Activated CD8-positive, alpha-beta T cell treated with anti-CD3 and anti-CD28 coated beads for 36 hours (primary cell): ENCODE results near the gene AFF2. TPM values are rescaled to one million over a fixed set of nuclear protein-coding genes. Genes with fewer than 3 reads are reported as not detected.

Experiments used
- ATAC-seq: fragments of 200-7000 bp; cut with Tn5 transposase; one replicate; pipeline ENCODE4 v1.10.0; 2021; ENCODE audit warnings: mild to moderate bottlenecking, moderate library complexity
- CTCF ChIA-PET: fragments of 350-600 bp; sonication (Branson Sonifier 250); formaldehyde crosslinking; loops from one replicate; lab custom pipeline; 2021; ENCODE audit warnings: antibody characterized with exemption; lab: Charles Lee
- POLR2A ChIA-PET: fragments of 350-600 bp; sonication (Branson Sonifier 250); formaldehyde crosslinking; loops from one replicate; lab custom pipeline; 2021; ENCODE audit warnings: antibody characterized with exemption; lab: Charles Lee
- DNase-seq: peaks from one replicate; pipeline ENCODE4 v3.0.0-alpha.2; 2020
- H3K27ac Mint-ChIP-seq: one replicate; pipeline ENCODE4 v1.8.0; 2021; ENCODE audit warnings: mild to moderate bottlenecking, mixed read lengths
- H3K27me3 Mint-ChIP-seq: one replicate; pipeline ENCODE4 v1.8.0; 2021; ENCODE audit warnings: mixed read lengths
- H3K36me3 Mint-ChIP-seq: one replicate; pipeline ENCODE4 v1.8.0; 2021; ENCODE audit warnings: low read depth, mixed read lengths
- H3K4me1 Mint-ChIP-seq: one replicate; pipeline ENCODE4 v1.8.0; 2021; ENCODE audit warnings: low read depth, mixed read lengths
- H3K4me3 Mint-ChIP-seq: one replicate; pipeline ENCODE4 v1.8.0; 2021; ENCODE audit warnings: mild to moderate bottlenecking, moderate library complexity, mixed read lengths
- H3K9me3 Mint-ChIP-seq: one replicate; pipeline ENCODE4 v1.8.0; 2021; ENCODE audit warnings: mixed read lengths
- intact Hi-C: fragments of 100-400 bp; cut with micrococcal nuclease; formaldehyde crosslinking; loops from one replicate; pipeline ENCODE4 v1.10.0; 2022
- total RNA-seq, 2 experiments: library from RNA; stranded (reverse); gene quantifications; one replicate each; pipeline ENCODE4 v1.2.3, GENCODE V29; 2021
- TF ChIP-seq, protein P1 (sequence below): fragments of 200-600 bp; IDR thresholded peaks from one replicate; pipeline ENCODE4 v1.8.0; 2022; ENCODE audit warnings: antibody characterized with exemption, mild to moderate bottlenecking

Gene AFF2
- total RNA-seq, 2 experiments from 2014 or later: 1.3 to 1.7 TPM

DNA sequence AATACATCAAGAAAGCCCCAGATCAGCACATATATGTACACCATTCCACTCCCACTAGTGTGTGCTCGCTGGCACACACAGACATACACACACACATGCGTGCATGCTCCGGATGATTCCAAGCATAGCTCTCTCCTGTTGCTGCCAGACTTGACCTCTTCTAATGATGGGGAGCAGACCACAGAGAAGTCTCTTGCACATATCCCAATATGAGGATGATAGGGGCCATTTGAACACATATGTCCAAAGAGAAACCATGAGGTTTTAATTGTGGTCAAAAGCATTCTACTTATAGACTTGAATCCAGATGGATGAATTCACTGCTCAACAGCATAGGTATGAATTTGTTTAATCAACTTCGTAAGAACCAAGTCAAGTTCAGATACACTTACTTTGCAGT is 214.9 kb downstream of the AFF2 start:
- TF ChIP-seq, protein P1, sequence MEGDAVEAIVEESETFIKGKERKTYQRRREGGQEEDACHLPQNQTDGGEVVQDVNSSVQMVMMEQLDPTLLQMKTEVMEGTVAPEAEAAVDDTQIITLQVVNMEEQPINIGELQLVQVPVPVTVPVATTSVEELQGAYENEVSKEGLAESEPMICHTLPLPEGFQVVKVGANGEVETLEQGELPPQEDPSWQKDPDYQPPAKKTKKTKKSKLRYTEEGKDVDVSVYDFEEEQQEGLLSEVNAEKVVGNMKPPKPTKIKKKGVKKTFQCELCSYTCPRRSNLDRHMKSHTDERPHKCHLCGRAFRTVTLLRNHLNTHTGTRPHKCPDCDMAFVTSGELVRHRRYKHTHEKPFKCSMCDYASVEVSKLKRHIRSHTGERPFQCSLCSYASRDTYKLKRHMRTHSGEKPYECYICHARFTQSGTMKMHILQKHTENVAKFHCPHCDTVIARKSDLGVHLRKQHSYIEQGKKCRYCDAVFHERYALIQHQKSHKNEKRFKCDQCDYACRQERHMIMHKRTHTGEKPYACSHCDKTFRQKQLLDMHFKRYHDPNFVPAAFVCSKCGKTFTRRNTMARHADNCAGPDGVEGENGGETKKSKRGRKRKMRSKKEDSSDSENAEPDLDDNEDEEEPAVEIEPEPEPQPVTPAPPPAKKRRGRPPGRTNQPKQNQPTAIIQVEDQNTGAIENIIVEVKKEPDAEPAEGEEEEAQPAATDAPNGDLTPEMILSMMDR: no peak
- intact Hi-C loops: no loop called here
- no peaks in the 10 kb centered on the region for H3K36me3 Mint-ChIP-seq
- H3K4me3 Mint-ChIP-seq: no peak overlapping the region
- H3K27ac Mint-ChIP-seq: no peak overlapping the region
- DNase-seq (no peak), ATAC-seq (no peak)
- no peaks in the 10 kb centered on the region for H3K9me3 Mint-ChIP-seq
- ChIA-PET POLR2A (no interaction called here), CTCF (no interaction called here)
- no peaks in the 10 kb centered on the region for H3K27me3 Mint-ChIP-seq
- no peaks in the 10 kb centered on the region for H3K4me1 Mint-ChIP-seq

DNA sequence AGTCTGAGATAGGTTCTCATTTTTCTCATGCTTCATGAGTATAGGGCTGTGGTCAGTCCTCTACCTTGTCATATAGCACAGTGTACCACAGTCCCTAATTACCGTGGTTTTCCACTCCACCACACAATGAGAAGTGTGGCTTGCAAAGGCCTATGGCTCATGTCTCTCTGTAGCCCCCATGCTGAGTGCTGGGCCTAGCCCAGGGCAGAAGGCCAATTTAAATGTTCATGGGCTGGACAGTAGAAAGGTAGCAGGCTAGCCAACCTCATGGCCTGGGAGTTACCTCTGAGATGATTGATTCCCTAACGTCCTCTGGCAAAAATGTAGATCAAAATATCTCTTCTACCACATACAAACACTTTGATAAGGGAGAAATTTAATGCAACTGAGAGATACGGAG is 222.5 kb downstream of the AFF2 start:
- ChIA-PET POLR2A (no interaction called here), CTCF (no interaction called here)
- TF ChIP-seq, protein P1: no peak
- ATAC-seq (no peak), DNase-seq (no peak)
- Mint-ChIP-seq H3K36me3 (no peaks in the 10 kb centered on the region), H3K27me3 (no peaks in the 10 kb centered on the region), H3K4me1 (no peaks in the 10 kb centered on the region), H3K9me3 (no peaks in the 10 kb centered on the region), H3K4me3 (no peak overlapping the region), H3K27ac (no peak overlapping the region)
- intact Hi-C loops: no loop called here

DNA sequence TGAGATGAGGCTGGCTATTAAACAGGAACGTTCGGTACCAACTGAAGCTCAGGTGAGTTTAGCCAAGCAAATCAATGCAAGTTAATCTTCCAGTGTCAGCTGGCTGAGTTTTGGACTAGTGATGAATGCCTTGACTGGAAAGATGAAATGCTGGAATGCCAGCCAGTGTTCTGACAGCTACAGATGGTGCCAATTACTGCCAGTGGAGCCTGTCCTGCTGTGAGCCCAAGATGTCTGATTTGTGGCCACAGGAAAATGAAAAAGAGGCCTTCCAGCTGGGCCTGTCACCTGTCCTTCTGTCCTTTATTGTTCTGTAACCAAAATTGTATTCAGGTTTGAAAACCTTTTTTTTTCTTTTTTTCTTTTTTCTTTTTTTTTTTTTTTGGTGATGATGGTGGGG is 223.1 kb downstream of the AFF2 start:
- intact Hi-C loops: no loop called here
- H3K36me3 Mint-ChIP-seq: no peaks in the 10 kb centered on the region
- H3K27me3 Mint-ChIP-seq: no peaks in the 10 kb centered on the region
- DNase-seq (no peak), ATAC-seq (no peak)
- H3K9me3 Mint-ChIP-seq: no peaks in the 10 kb centered on the region
- H3K4me3 Mint-ChIP-seq: no peak overlapping the region
- POLR2A ChIA-PET: no interaction called here
- H3K27ac Mint-ChIP-seq: no peak overlapping the region
- CTCF ChIA-PET: no interaction called here
- no peaks in the 10 kb centered on the region for H3K4me1 Mint-ChIP-seq
- TF ChIP-seq, protein P1: no peak

DNA sequence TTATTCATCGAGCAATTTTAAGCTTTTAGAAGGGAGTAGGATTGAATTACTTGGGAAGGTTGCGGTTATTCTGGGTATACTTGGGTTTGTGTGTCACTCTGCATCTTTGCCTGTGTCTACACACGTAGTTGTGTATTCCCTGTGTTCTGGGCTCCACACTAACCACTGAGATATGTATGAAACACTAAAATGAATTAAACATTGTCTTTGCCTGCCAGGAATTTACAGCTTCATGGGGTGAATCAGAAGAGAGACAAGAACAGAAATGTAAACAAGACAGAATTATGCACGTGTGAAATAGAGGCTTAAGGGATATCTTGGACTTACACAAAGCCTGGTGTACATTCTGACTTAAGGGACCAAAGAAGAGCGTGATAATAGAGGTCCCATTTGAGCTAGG is 228.5 kb downstream of the AFF2 start:
- no peak overlapping the region for H3K27ac Mint-ChIP-seq

DNA sequence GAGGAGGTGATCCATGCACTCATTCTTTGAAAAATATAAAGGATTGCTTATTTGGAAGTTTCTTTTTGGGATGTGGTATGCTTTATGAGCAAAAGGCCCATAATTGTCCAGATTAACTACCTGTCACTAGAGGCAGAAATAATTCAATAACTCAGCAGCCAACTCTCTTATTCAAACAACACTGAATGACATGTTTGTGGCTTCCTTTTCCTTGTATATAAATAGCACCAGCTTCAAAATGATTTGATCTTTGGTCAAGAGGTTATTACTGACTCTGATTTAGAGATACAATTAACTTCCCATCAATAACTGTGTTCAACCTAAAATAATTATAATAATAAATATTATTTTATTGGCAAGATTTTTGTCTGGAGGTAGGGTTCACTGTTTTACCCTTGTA is 232.3 kb downstream of the AFF2 start:
- ChIA-PET POLR2A (no interaction called here), CTCF (no interaction called here)
- H3K4me1 Mint-ChIP-seq: no peaks in the 10 kb centered on the region

More for the DNA sequence above, 228.5 kb downstream of the AFF2 start:
- POLR2A ChIA-PET: no interaction called here
- H3K4me1 Mint-ChIP-seq: no peaks in the 10 kb centered on the region
- intact Hi-C loops: no loop called here
- TF ChIP-seq, protein P1: no peak
- ATAC-seq (no peak), DNase-seq (no peak)
- CTCF ChIA-PET: no interaction called here
- H3K27me3 Mint-ChIP-seq: no peaks in the 10 kb centered on the region
- H3K9me3 Mint-ChIP-seq: no peaks in the 10 kb centered on the region
- no peak overlapping the region for H3K4me3 Mint-ChIP-seq
- H3K36me3 Mint-ChIP-seq: no peaks in the 10 kb centered on the region

More for the DNA sequence above, 232.3 kb downstream of the AFF2 start:
- H3K27me3 Mint-ChIP-seq: no peaks in the 10 kb centered on the region
- H3K36me3 Mint-ChIP-seq: no peaks in the 10 kb centered on the region
- TF ChIP-seq, protein P1: no peak
- no peak overlapping the region for H3K27ac Mint-ChIP-seq
- H3K4me3 Mint-ChIP-seq: no peak overlapping the region
- no peaks in the 10 kb centered on the region for H3K9me3 Mint-ChIP-seq
- ATAC-seq (no peak), DNase-seq (no peak)
- intact Hi-C loops: no loop called here
